K562 (cell line): ENCODE data around the gene HCN1. TPM values are rescaled to one million over a fixed set of nuclear protein-coding genes. Genes with fewer than 3 reads are reported as not detected.

Experiments
- ATAC-seq: fragments of 200-7000 bp; cut with Tn5 transposase; 3 replicates; pipeline ENCODE4 v1.9.1; 2020; ENCODE audit warnings: moderate library complexity
- BruUV-seq: library from RNA; stranded (reverse); fragments of 400-500 nt; replicated peaks from 2 replicates; lab custom pipeline; 2021; lab: Mats Ljungman, UMichigan
- CTCF ChIA-PET: fragments of 300-600 bp; formaldehyde crosslinking; extraction: SDS; loops from one replicate; lab custom pipeline; 2021; ENCODE audit warnings: low intra/inter-chr PET ratio; lab: Yijun Ruan, JAX
- POLR2A ChIA-PET: fragments of 300-600, 350-650 bp; sonication (Branson Sonifier 250); formaldehyde crosslinking; extraction: SDS; loops from one replicate; lab custom pipeline; 2021; ENCODE audit warnings: antibody characterized with exemption, inconsistent platforms; lab: Yijun Ruan, JAX
- DNase-seq, 4 experiments: peaks; one replicate each; pipeline versions ENCODE4 v3.0.0 to v3.0.0-alpha.2; 2011 to 2018; ENCODE audit warnings: low spot score in 3 of 4, mixed read lengths in 3 of 4; ENCODE audit errors: extremely low read depth in 1 of 4
- FAIRE-seq: peaks from 2 replicates; lab custom pipeline; 2011; peaks lifted over from hg19 to GRCh38; lab: Jason Lieb, UNC
- H2AFZ ChIP-seq: 2 replicates; pipeline ENCODE4 v1.6.0; 2011; ENCODE audit warnings: low read depth, low read length, control low read depth, inconsistent platforms
- H3K27ac ChIP-seq: fragments of 200-600 bp; 3 replicates; pipeline ENCODE4 v1.8.0; 2011; ENCODE audit warnings: low read depth, mild to moderate bottlenecking, control low read depth, inconsistent platforms, low read length, moderate library complexity, mixed read lengths; ENCODE audit errors: extremely low read depth
- H3K27me3 ChIP-seq, 2 experiments: fragments of 300-600 bp in 1 of 2; 2 replicates in 1 of 2; 3 replicates in 1 of 2; pipeline versions ENCODE4 v1.6.0 to v1.8.0; 2011; ENCODE audit warnings: inconsistent platforms in 2 of 2, low read length in 2 of 2, mild to moderate bottlenecking in 1 of 2, mixed read lengths in 1 of 2, moderate library complexity in 1 of 2; ENCODE audit not compliant: control insufficient read depth in 2 of 2, insufficient read depth in 2 of 2
- H3K36me3 ChIP-seq: fragments of 300-600 bp; 3 replicates; pipeline ENCODE4 v1.8.0; 2011; ENCODE audit warnings: mild to moderate bottlenecking, low read length, inconsistent platforms; ENCODE audit not compliant: control insufficient read depth, insufficient read depth
- H3K4me1 ChIP-seq, 2 experiments: fragments of 200-600 bp in 1 of 2; replicated peaks in 1 of 2; 2 replicates in 1 of 2; 3 replicates in 1 of 2; pipeline versions ENCODE4 v1.5.1 to v1.8.0; 2011; ENCODE audit warnings: inconsistent platforms in 2 of 2, low read length in 2 of 2, mild to moderate bottlenecking in 1 of 2, mixed read lengths in 1 of 2, moderate library complexity in 1 of 2; ENCODE audit not compliant: control insufficient read depth in 2 of 2, insufficient read depth in 2 of 2
- H3K4me2 ChIP-seq: 2 replicates; pipeline ENCODE4 v1.6.1; 2011; ENCODE audit warnings: low read length, control low read depth, inconsistent platforms, mixed read lengths; ENCODE audit not compliant: insufficient read depth
- H3K4me3 ChIP-seq: fragments of 200-600 bp; sonication (generic), shearing (Covaris generic); 2 replicates; pipeline ENCODE4 v1.5.1; 2016; ENCODE audit warnings: control low read depth, inconsistent platforms
- H3K79me2 ChIP-seq: fragments of 200-600 bp; 3 replicates; pipeline ENCODE4 v1.8.0; 2011; ENCODE audit warnings: low read length, inconsistent platforms; ENCODE audit not compliant: control insufficient read depth, insufficient read depth
- H3K9ac ChIP-seq, 2 experiments: 2 replicates each; pipeline versions ENCODE4 v1.6.0 to v1.6.1; 2011; ENCODE audit warnings: low read depth in 2 of 2, low read length in 2 of 2, control low read depth in 1 of 2, inconsistent platforms in 1 of 2, mild to moderate bottlenecking in 1 of 2, mixed read lengths in 1 of 2; ENCODE audit not compliant: insufficient read depth in 1 of 2
- H3K9me1 ChIP-seq: one replicate; pipeline ENCODE4 v1.6.0; 2011; ENCODE audit warnings: inconsistent platforms, mild to moderate bottlenecking, low read length, moderate library complexity; ENCODE audit not compliant: control insufficient read depth, insufficient read depth
- H3K9me3 ChIP-seq: replicated peaks from 2 replicates; pipeline ENCODE4 v1.5.1; 2011; ENCODE audit warnings: low read depth, low read length, inconsistent platforms; ENCODE audit not compliant: control insufficient read depth, insufficient read depth
- H4K20me1 ChIP-seq: replicated peaks from 2 replicates; pipeline ENCODE4 v1.6.1; 2011; ENCODE audit warnings: low read length, inconsistent platforms, mixed read lengths; ENCODE audit not compliant: control insufficient read depth, insufficient read depth
- EHMT2 ChIP-seq: fragments of 450-650 bp; IDR thresholded peaks from 2 replicates; pipeline ENCODE4 v1.6.1; 2018; ENCODE audit warnings: antibody characterized with exemption
- HMG20B ChIP-seq: fragments of 250-450 bp; sonication (Bioruptor Pico); IDR thresholded peaks from 2 replicates; pipeline ENCODE4 v1.5.0; 2021; ENCODE audit warnings: mild to moderate bottlenecking
- KLF1 ChIP-seq: fragments of 450-650 bp; IDR thresholded peaks from 2 replicates; pipeline ENCODE4 v1.6.1; 2016; ENCODE audit warnings: missing genetic modification characterization, missing compliant biosample characterization
- POLR2AphosphoS5 ChIP-seq: IDR thresholded peaks from 2 replicates; pipeline ENCODE4 v1.6.1; 2011; ENCODE audit warnings: mild to moderate bottlenecking, low read depth, low read length, moderate library complexity; ENCODE audit not compliant: control insufficient read depth, insufficient read depth
- RFX1 ChIP-seq: fragments of 450-650 bp; IDR thresholded peaks from 2 replicates; pipeline ENCODE4 v1.6.1; 2016; ENCODE audit warnings: mild to moderate bottlenecking, moderate library complexity
- ZBTB17 ChIP-seq: fragments of 450-650 bp; formaldehyde crosslinking; IDR thresholded peaks from 2 replicates; pipeline ENCODE4 v1.4.0; 2020; ENCODE audit warnings: mild to moderate bottlenecking
- ZNF354B ChIP-seq: fragments of 250-450 bp; sonication (Bioruptor Pico); IDR thresholded peaks from 2 replicates; pipeline ENCODE4 v1.4.0; 2020
- WGBS: fragments of 100-300 bp; shearing (Covaris generic); methylation state at CpG from one replicate; pipeline ENCODE4 v1.1.6; 2016; ENCODE audit warnings: low coverage, mixed read lengths; ENCODE audit not compliant: insufficient coverage; ENCODE audit errors: missing lambda C conversion rate; 5-methylcytosine and 5-hydroxymethylcytosine counted together
- in situ Hi-C: fragments of 300-500 bp; cut with MboI; formaldehyde crosslinking; loops from 4 replicates; pipeline ENCODE4 v1.15.0; 2018; ENCODE audit warnings: inconsistent platforms, mixed read lengths
- intact Hi-C: fragments of 100-400 bp; cut with micrococcal nuclease; formaldehyde crosslinking; loops from 2 replicates; pipeline ENCODE4 v1.14.2; 2022
- polyA plus RNA-seq, 8 experiments: library from polyadenylated mRNA; depleted of rRNA in 4 of 8; stranded (reverse) in 5 of 8; unstranded in 3 of 8; fragments of >200 nt; fragmentation: Nextera tagmentation in 2 of 8; fragmentation: Illumina TruSeq in 1 of 8; extraction: Ambion mirVana in 2 of 8; extraction: Trizol in 1 of 8; gene quantifications; 2 replicates each; pipeline versions ENCODE4 v1.2.1 to v1.2.3, GENCODE V29; 2011 to 2014; ENCODE audit warnings: inconsistent platforms in 1 of 8, missing spikeins in 1 of 8
- total RNA-seq, 7 experiments: library from RNA; depleted of rRNA in 6 of 7; stranded (reverse); fragments of >200 nt in 6 of 7; fragmentation: Illumina TruSeq in 2 of 7; extraction: Trizol in 2 of 7; gene quantifications; 2 replicates each; pipeline versions ENCODE4 v1.2.1 to v1.2.3, GENCODE V29; 2011 to 2021; ENCODE audit warnings: low replicate concordance in 1 of 7
- TF ChIP-seq, protein P1 (sequence below): IDR thresholded peaks from 2 replicates; pipeline ENCODE4 v1.6.1; 2012; ENCODE audit warnings: low read depth, low read length, improper control_type of control experiment, borderline replicate concordance
- TF ChIP-seq, protein P2 (sequence below): sonication (generic); formaldehyde crosslinking; IDR thresholded peaks from 2 replicates; pipeline ENCODE4 v1.9.0; 2022; ENCODE audit warnings: mild to moderate bottlenecking, missing genetic modification reagents
- TF ChIP-seq, protein P3 (sequence below): fragments of 250-450 bp; sonication (Bioruptor Pico); IDR thresholded peaks from 2 replicates; pipeline ENCODE4 v1.4.0; 2020
- TF ChIP-seq, protein P4 (sequence below): fragments of 250-450 bp; sonication (Bioruptor Pico); IDR thresholded peaks from 2 replicates; pipeline ENCODE4 v1.9.0; 2021; ENCODE audit warnings: mild to moderate bottlenecking

The HCN1 gene
- total and polyA plus RNA-seq, 9 of the 15 experiments (the other 6 are each of a cell fraction or from before 2014, with no cell fraction given): not detected

DNA sequence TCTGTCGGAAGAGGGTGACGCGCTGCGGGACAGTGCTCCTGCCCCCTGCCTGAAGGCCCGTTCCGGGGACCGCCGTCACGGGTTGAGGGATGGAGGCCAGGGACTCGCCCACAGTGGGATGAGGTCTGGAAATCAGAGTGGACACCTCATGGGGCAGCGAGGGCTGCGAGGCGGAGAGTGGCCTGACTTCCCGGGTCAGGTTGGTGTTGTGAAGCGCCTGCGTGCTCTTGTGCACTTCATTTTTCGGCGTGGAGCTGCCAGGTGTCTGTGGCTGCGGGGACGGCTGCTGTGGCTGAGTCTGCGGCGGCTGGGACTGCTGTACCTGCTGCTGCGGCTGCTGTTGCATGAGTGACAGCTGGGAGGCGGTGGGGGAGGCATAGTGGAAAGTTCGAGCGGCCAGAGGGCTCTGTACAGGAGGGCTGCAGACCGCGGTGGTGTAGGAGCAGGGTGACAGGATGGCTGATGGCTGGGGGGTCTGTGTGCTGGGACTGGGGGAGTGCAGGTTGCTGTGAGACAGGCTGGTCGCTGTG lies 434.1 kb downstream of the HCN1 start:
- Histone ChIP-seq H2AFZ (no peak overlapping the region), H3K36me3 (no peaks in the 10 kb centered on the region), H3K9ac (no peak overlapping the region), H3K9me3 (no peaks in the 10 kb centered on the region; the same call in 1 of the 2 replicates), H3K9me1 (no peaks in the 10 kb centered on the region), H3K4me2 (no peak overlapping the region), H3K79me2 (no peaks in the 10 kb centered on the region), H3K27ac (no peak overlapping the region), H3K4me3 (no peak overlapping the region), H3K27me3 (no peaks in the 10 kb centered on the region), H4K20me1 (no peaks in the 10 kb centered on the region), H3K4me1 (peaks cover 0 to 5% of the 10 kb centered on the region in 2 experiments; a peak in 1 of 5 replicates)
- ChIA-PET POLR2A (no interaction called here), CTCF (no interaction called here)
- ATAC-seq (no peak), DNase-seq (no peak), FAIRE-seq (no peak)
- intact Hi-C loops (no loop called here), in situ Hi-C loops (no loop called here)
- BruUV-seq: no TSS peak
- TF ChIP-seq EHMT2 (no peak), ZBTB17 (CRISPR knock-in tag) (no peak), KLF1 (tag) (no peak), RFX1 (no peak), HMG20B (no peak), ZNF354B (CRISPR knock-in tag) (no peak), POLR2AphosphoS5 (no peak)
- TF ChIP-seq, protein P1, sequence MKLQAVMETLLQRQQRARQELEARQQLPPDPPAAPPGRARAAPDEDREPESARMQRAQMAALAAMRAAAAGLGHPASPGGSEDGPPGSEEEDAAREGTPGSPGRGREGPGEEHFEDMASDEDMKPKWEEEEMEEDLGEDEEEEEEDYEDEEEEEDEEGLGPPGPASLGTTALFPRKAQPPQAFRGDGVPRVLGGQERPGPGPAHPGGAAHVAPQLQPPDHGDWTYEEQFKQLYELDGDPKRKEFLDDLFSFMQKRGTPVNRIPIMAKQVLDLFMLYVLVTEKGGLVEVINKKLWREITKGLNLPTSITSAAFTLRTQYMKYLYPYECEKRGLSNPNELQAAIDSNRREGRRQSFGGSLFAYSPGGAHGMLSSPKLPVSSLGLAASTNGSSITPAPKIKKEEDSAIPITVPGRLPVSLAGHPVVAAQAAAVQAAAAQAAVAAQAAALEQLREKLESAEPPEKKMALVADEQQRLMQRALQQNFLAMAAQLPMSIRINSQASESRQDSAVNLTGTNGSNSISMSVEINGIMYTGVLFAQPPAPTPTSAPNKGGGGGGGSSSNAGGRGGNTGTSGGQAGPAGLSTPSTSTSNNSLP: no peak
- TF ChIP-seq, protein P2, sequence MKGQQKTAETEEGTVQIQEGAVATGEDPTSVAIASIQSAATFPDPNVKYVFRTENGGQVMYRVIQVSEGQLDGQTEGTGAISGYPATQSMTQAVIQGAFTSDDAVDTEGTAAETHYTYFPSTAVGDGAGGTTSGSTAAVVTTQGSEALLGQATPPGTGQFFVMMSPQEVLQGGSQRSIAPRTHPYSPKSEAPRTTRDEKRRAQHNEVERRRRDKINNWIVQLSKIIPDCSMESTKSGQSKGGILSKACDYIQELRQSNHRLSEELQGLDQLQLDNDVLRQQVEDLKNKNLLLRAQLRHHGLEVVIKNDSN (CRISPR knock-in tag): no peak
- TF ChIP-seq, protein P3, sequence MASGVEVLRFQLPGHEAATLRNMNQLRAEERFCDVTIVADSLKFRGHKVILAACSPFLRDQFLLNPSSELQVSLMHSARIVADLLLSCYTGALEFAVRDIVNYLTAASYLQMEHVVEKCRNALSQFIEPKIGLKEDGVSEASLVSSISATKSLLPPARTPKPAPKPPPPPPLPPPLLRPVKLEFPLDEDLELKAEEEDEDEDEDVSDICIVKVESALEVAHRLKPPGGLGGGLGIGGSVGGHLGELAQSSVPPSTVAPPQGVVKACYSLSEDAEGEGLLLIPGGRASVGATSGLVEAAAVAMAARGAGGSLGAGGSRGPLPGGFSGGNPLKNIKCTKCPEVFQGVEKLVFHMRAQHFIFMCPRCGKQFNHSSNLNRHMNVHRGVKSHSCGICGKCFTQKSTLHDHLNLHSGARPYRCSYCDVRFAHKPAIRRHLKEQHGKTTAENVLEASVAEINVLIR: no peak
- TF ChIP-seq, protein P4, sequence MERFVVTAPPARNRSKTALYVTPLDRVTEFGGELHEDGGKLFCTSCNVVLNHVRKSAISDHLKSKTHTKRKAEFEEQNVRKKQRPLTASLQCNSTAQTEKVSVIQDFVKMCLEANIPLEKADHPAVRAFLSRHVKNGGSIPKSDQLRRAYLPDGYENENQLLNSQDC (CRISPR knock-in tag): no peak
- WGBS: under 1% methylated on average over 29 of the region's 29 CpGs
